ENCODE measurements around the gene RNF103. TPM values are rescaled to one million over a fixed set of nuclear protein-coding genes. Genes with fewer than 3 reads are reported as not detected.
"Not testable (repeated sequence)": the region's sequence is repeated elsewhere in the genome, so short reads cannot be mapped to it uniquely, and the experiment has no call there.

Gene RNF103
- polyA plus RNA-seq (ENCODE audit: insufficient read length in 4 of 4): 10 to 100 TPM; 31.4 to 44.8 (median 37.8) TPM

GRCh38 chr2:86623494-86624266, at the start of gene RNF103:
Gene RNF103 (minus strand): TSS chr2:86623865. CDS start chr2:86622886, 979 bp downstream.
- DNase-seq (ENCODE audit: low read depth in 4 of 4, low spot score in 3 of 4): peak; percentile 76 to 84 (median 82)

- no peak for DNase-seq (ENCODE audit: low read depth in 4 of 4, low spot score in 3 of 4)
Measured at GRCh38 chr2:86673011-86673410, 49.3 kb upstream of the RNF103 start.

DNA sequence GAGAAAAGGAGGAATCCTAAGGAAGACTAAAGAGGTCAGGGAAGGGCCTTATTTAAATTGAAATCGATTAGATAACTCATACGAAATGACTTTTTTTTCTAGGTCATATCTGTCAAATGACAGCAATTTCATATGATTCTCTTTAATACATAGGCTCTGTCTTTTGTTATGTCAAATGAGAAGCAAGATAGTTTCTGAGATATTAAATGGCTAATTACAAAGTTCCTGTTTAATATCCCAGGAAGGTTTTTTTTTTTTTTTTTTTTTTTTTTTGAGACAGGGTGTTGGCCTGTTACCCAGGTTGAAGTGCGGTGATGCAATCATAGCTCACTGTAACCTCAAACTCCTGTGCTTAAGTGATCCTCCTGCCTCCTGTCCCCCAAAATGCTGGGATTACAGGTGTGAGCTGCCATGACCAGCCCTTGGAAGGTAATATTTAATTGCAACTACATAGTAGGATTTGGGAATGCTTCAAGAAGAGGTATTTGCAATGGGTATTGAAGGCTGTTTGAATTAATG, 48.4 kb upstream of the RNF103 start:
- no peak for DNase-seq (ENCODE audit: low read depth in 4 of 4, low spot score in 3 of 4)

DNA sequence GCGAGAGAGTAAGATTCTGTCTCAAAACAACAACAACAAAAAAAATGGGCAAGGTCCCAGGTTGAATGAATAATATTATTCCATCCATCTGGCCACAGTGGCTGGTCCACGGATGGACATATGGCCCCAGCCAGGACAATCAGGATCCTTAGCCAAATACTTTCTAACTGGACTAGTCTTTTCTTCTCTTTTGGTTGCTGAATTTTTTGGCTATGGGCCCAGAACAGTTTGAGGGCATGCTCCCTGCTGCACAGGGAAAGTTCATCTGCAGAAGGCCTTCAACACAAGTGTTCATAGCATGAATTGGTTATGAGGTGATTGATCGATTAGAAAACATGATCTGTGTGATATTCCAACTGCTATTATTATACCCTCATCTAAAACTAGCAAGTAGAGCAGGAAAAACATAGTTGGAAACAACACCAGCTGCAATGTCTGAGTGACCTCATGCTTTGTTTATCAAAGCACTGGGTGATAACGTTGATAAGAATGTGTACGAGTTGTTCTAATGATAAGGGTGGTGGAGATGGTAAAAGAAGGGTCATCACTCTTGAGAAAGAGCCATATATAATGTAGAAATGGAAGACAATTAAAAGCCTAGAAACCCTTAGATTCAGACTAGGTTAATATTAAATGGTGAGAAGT, 47.8 kb upstream of the RNF103 start:
- no peak for DNase-seq (ENCODE audit: low read depth in 4 of 4, low spot score in 3 of 4)

GRCh38 chr2:86669323-86669722, 45.7 kb upstream of the RNF103 start:
- not testable (repeated sequence) for DNase-seq (ENCODE audit: low read depth in 4 of 4, low spot score in 3 of 4)

GRCh38 chr2:86661333-86661732, 37.7 kb upstream of the RNF103 start:
- DNase-seq (ENCODE audit: low read depth in 4 of 4, low spot score in 3 of 4): no peak

- no peak for DNase-seq (ENCODE audit: low read depth in 4 of 4, low spot score in 3 of 4)
Measured at GRCh38 chr2:86650188-86650587, 26.5 kb upstream of the RNF103 start.

- no peak for DNase-seq (ENCODE audit: low read depth in 4 of 4, low spot score in 3 of 4)
Measured at GRCh38 chr2:86649119-86649947, 25.7 kb upstream of the RNF103 start.

GRCh38 chr2:86648681-86649080, 25.0 kb upstream of the RNF103 start:
- DNase-seq (ENCODE audit: low read depth in 4 of 4, low spot score in 3 of 4): no peak

DNA sequence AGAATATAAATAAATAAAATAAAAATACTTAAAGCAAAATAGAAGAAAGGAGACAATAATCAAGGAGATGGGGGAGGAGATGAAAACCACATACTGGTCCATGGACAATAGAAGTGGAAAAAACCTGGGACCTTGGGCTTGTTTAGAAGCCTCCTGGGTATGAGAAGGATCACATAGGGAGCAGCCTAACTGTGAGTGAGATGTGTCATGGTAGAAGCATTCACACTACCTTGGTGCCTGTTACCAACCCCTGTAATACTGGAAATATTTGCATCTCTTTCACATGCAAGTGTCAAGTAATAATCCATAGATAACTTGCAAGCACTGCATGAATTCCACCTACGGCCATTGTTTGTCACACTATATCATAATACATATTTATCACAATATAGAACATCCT, 23.2 kb upstream of the RNF103 start:
- no peak for DNase-seq (ENCODE audit: low read depth in 4 of 4, low spot score in 3 of 4)

- DNase-seq (ENCODE audit: low read depth in 4 of 4, low spot score in 3 of 4): no peak
Measured at GRCh38 chr2:86646329-86646728, 22.7 kb upstream of the RNF103 start.

GRCh38 chr2:86645752-86646151, 22.1 kb upstream of the RNF103 start:
- no peak for DNase-seq (ENCODE audit: low read depth in 4 of 4, low spot score in 3 of 4)

DNA sequence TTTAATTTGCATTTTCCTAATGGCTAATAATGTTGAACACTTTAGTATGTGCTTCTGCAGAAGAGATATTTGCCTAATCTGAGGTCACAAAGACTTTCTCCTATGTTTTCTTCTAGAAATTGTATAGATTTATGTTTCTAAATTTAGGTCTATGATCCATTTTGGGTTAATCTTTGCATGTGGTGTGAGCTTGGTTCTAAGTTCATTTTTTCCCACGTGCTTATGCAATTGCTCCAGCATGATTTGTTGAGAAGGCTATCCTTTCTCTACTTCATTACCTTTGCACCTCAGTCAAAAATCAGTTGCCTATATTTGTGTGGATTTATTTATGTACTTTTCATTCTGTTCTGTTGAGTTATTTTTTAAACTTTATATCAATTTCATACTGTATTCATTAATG, 15.0 kb upstream of the RNF103 start:
- no peak for DNase-seq (ENCODE audit: low read depth in 4 of 4, low spot score in 3 of 4)

- DNase-seq (ENCODE audit: low read depth in 4 of 4, low spot score in 3 of 4): no peak
Measured at GRCh38 chr2:86636842-86637241, 13.2 kb upstream of the RNF103 start.

- no peak for DNase-seq (ENCODE audit: low read depth in 4 of 4, low spot score in 3 of 4)
Measured at GRCh38 chr2:86634352-86634751, 10.7 kb upstream of the RNF103 start.

DNA sequence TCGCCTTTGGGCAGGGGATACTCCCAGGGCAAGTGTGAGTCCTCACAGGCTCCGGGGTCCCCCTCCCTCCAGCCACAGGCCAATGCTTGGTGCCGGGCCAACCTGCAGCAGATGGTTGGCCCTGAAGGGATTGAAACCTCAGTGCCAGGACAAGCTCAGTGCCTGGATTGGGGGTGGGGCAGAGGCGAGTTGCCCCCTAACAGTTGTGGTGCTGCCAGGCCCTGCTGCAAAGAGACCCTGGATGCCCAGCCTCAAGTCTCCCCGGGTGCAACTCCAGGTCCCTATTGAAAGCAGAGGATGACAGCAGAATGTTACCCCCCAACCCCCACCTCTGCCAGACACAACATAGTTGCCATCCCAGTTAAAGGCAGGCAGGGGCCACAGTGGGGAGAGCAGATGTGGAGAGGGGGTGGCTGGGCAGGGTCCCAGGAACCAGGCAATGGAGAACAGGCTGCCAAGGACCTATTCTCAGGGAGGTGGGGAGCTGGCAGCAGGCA, 9.5 kb upstream of the RNF103 start:
- DNase-seq (ENCODE audit: low read depth in 4 of 4, low spot score in 3 of 4): no peak

DNA sequence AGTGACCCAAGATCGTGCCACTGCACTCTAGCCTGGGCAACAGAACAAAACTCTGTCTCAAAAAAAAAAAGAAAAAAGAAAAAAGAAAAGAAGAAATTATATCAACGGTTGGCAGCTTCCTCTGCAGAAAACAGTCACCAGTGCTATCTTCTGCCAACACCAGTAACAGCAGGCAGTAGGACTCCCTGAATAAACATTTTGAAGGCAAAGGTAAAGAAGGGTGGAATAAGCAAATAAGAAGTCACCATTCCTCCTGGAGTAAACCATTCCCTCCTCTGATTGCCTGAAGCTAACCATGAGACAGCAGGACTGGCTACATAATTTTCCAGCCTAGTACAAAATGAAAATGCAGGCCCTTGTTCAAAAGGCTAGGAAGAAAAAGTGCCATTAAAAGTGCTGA, 9.0 kb upstream of the RNF103 start:
- no peak for DNase-seq (ENCODE audit: low read depth in 4 of 4, low spot score in 3 of 4)

DNA sequence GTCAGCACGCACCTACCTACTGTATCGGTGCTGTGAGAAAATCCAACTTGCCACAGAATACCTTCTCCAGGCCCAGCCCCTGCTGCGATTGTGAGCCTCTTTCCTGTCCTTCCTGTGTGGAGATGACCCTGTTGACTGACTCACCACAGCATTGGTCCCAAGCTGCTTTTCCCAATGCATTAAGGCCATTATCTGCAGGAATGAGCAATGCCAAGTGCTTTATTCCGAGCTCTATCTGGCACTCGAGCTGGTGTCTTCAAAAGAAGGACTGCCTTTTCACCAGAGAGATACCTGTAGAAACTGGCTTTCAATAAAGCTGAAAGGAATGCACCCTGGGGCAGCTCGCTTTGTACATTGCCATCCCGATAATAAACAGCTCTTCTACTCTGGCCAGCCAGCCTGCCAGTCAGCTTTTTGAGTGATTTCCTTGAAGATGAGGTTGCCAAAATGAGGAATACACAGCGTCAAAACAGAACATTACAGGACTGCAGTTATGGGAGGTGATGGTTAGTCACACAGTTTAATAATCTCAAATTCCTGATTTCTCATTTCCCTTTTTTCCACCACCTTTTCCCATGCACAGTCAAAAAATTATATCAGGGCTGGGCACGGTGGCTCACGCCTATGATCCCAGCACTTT, 8.3 kb upstream of the RNF103 start:
- no peak for DNase-seq (ENCODE audit: low read depth in 4 of 4, low spot score in 3 of 4)

- DNase-seq (ENCODE audit: low read depth in 4 of 4, low spot score in 3 of 4): no peak
Measured at GRCh38 chr2:86628091-86628522, 4.4 kb upstream of the RNF103 start.

DNA sequence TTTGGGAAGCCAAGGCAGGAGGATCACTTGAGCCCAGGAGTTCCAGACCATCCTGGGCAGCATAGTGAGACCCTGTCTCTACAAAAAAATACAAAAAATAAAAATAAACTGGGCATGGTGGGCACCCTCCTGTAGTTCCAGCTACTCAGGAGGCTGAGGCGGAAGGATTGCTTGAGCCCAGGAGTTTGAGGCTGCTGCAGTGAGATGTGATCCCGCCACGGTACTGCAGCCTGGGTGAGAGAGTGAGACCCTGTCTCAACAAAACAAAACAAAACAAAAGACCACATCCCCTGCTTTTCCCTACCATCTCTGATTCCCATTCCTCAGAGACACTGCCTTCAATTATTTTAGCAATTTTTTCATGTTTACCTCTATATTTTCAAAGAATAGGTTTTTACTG, 3.9 kb upstream of the RNF103 start:
- no peak for DNase-seq (ENCODE audit: low read depth in 4 of 4, low spot score in 3 of 4)
